Measurements from ENCODE around the gene OCEL1.

Gene OCEL1

DNA sequence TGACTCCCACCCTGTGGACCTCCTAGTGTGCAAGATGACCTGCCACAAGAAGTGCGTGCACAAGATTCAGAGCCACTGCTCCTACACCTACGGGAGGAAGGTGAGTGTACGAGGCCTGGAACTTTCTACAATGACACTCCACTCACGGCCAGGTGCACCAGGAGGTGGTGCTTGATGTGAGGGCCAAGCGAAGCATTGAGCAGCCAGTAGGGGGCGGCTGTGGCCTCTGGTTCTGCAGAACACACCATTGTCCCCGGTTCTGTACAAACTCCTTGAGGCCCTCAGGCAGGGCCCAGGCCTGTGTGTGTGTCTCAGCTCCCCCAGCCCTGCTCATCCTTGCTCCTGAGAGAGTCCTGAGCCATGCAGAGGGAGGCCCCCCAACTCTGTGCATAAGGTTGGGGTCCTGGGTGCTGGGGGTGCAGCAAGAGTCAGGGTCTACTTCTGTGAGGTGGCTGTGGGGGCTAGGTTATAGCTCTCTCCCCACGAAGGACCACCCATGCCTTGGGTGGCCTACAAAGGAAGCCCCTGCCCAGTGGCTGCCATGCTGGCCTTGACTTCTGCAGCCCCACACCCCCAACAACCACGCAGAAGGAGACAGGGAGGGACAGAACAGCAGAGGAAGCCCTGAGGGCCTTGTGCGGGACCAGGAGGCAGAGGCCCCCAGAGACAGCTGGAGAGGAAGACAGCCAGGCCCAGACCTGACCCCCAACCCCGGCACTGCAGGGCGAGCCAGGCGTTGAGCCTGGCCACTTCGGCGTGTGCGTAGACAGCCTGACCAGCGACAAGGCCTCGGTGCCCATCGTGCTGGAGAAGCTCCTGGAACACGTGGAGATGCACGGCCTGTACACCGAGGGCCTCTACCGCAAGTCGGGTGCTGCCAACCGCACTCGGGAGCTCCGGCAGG lies 20.5 kb upstream of the OCEL1 start:
- Histone ChIP-seq H3K27me3 (ENCODE audit: insufficient read depth, low read length) (no peaks in the 10 kb centered on the region), H3K23ac (ENCODE audit: low read length) (no peak overlapping the region), H3K9me3 (ENCODE audit: insufficient read depth, low read depth, low read length) (peaks cover 6% of the 10 kb centered on the region), H3K79me2 (ENCODE audit: control insufficient read depth, insufficient read depth, low read length, poor library complexity) (no peaks in the 10 kb centered on the region), H2AFZ (ENCODE audit: insufficient read depth, low read length, poor library complexity) (no peak overlapping the region), H2BK12ac (ENCODE audit: low read length) (no peak overlapping the region), H3K79me1 (ENCODE audit: low read length) (no peaks in the 10 kb centered on the region), H2BK120ac (ENCODE audit: insufficient read depth, low read length, poor library complexity) (no peak overlapping the region), H3K18ac (ENCODE audit: low read length) (no peak overlapping the region), H3K36me3 (ENCODE audit: control insufficient read depth in 1 of 2, insufficient read depth in 2 of 2, low read length in 2 of 2) (peaks cover 80% of the 10 kb centered on the region in 2 experiments), H2BK5ac (ENCODE audit: low read depth, low read length, poor library complexity) (no peak overlapping the region), H3K9ac (ENCODE audit: low read length) (no peak overlapping the region), H3K4ac (ENCODE audit: low read depth, low read length) (no peak overlapping the region), H4K12ac (ENCODE audit: low read depth, low read length) (peak overlapping the region; percentile 9), H4K91ac (ENCODE audit: low read depth, low read length) (no peak overlapping the region), H3K27ac (ENCODE audit: low read depth, low read length) (no peak overlapping the region), H3K4me1 (ENCODE audit: control insufficient read depth in 1 of 2, insufficient read depth in 2 of 2, low read length in 2 of 2) (no peaks in the 10 kb centered on the region), H3K14ac (ENCODE audit: low read length) (no peak overlapping the region), H3K4me3 (ENCODE audit: low read depth, low read length) (no peak overlapping the region), H4K8ac (ENCODE audit: low read depth, low read length) (no peak overlapping the region), H2AK5ac (ENCODE audit: low read length) (no peak overlapping the region), H3K4me2 (ENCODE audit: low read length) (no peak overlapping the region)
- WGBS (ENCODE audit: extremely low coverage, insufficient coverage, insufficient read length): no CpG with 5 or more reads among the region's 27 CpGs
- DNase-seq: peak; percentile 70 to 77

DNA sequence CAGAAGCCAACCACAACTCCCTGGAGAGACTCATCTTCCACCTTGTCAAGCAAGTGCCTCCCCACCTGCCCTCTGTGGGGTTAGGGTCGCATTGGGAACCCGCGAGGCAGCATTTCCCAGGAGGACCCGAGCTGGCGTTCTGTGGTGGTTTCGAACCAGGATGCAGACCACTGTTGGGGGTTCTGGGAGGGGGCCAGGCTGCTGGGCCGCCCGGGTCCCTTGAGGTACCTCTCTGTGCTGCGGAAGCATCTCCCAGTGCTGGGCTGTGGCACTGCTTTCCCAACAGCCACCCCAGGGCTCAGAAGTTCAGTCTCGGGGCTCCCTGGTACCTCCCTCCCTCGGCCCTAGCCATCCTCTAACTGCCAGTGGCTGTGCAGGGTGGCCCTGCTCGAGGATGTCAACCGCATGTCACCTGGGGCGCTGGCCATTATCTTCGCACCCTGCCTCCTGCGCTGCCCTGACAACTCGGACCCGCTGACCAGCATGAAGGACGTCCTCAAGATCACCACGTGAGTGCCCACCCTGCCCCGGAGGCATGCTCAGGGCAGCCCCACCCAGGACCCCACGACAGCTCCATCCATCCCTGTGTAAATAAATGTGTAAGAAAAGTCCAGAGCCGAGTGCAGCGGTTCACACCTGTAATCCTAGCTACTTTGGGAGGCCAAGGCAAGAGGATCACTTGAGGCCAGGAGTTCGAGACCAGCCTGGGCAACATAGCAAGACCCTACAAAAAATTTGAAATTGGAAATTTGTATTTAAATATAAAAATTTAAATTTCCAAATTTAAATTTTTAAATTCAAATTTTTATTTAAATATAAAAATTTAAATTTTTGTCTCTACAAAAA lies 19.1 kb upstream of the OCEL1 start:
- H3K23ac ChIP-seq (ENCODE audit: low read length): no peak overlapping the region
- no peak overlapping the region for H4K8ac ChIP-seq (ENCODE audit: low read depth, low read length)
- peaks cover 80% of the 10 kb centered on the region in 2 experiments for H3K36me3 ChIP-seq (ENCODE audit: control insufficient read depth in 1 of 2, insufficient read depth in 2 of 2, low read length in 2 of 2)
- no peaks in the 10 kb centered on the region for H3K27me3 ChIP-seq (ENCODE audit: insufficient read depth, low read length)
- no peak overlapping the region for H3K4me3 ChIP-seq (ENCODE audit: low read depth, low read length)
- H3K4me2 ChIP-seq (ENCODE audit: low read length): no peak overlapping the region
- no CpG with 5 or more reads among the region's 25 CpGs for WGBS (ENCODE audit: extremely low coverage, insufficient coverage, insufficient read length)
- H3K79me1 ChIP-seq (ENCODE audit: low read length): no peaks in the 10 kb centered on the region
- no peak overlapping the region for H2AK5ac ChIP-seq (ENCODE audit: low read length)
- H4K12ac ChIP-seq (ENCODE audit: low read depth, low read length): no peak overlapping the region
- no peak overlapping the region for H2BK5ac ChIP-seq (ENCODE audit: low read depth, low read length, poor library complexity)
- H2AFZ ChIP-seq (ENCODE audit: insufficient read depth, low read length, poor library complexity): no peak overlapping the region
- no peak overlapping the region for H2BK120ac ChIP-seq (ENCODE audit: insufficient read depth, low read length, poor library complexity)
- DNase-seq: no peak
- no peaks in the 10 kb centered on the region for H3K79me2 ChIP-seq (ENCODE audit: control insufficient read depth, insufficient read depth, low read length, poor library complexity)
- H3K14ac ChIP-seq (ENCODE audit: low read length): no peak overlapping the region
- H3K9me3 ChIP-seq (ENCODE audit: insufficient read depth, low read depth, low read length): peaks cover 3% of the 10 kb centered on the region
- H3K9ac ChIP-seq (ENCODE audit: low read length): no peak overlapping the region
- H3K27ac ChIP-seq (ENCODE audit: low read depth, low read length): no peak overlapping the region
- no peak overlapping the region for H4K91ac ChIP-seq (ENCODE audit: low read depth, low read length)
- H3K18ac ChIP-seq (ENCODE audit: low read length): no peak overlapping the region
- no peaks in the 10 kb centered on the region for H3K4me1 ChIP-seq (ENCODE audit: control insufficient read depth in 1 of 2, insufficient read depth in 2 of 2, low read length in 2 of 2)
- H2BK12ac ChIP-seq (ENCODE audit: low read length): no peak overlapping the region
- no peak overlapping the region for H3K4ac ChIP-seq (ENCODE audit: low read depth, low read length)

DNA sequence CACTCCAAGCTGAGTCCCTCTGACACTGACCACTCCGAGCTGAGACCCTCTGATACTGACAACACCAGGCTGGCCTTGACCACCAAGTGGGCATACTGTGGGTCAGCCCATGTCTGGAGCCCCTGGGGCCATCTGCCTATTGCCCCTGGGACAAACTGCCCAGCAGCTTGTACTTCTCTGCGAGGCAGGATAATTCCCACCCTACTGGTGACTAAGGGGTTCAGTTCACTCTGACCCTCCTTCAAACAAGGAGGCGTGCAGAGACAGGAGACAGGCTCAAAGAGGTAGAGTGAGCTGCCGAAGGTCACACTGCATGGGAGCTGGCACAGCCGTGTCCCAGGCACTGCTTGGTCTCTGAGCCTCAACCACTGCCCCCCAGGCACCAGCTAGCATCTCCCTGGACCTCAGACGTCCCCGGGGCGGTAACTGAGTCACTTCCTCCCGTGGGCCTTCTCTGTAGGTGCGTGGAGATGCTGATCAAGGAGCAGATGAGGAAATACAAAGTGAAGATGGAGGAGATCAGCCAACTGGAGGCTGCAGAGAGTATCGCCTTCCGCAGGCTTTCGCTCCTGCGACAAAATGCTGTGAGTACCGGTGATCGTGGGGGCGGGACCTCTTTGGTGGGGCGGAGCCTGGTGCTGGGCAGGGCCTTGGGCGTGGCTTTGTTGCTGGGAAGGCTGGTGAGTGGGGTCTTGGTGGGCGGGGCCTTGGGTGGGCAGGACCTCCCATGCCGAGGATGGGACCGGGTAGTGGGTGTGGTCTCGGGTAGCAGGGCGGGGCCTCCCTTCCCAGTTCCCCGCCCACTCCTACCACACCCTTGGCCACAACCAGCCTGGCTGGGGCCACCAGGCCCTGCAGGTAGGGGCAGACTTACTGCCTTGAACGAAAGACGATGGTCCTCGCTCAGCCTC lies 16.6 kb upstream of the OCEL1 start:
- Histone ChIP-seq H3K79me1 (ENCODE audit: low read length) (peaks cover under 1% of the 10 kb centered on the region), H3K4me3 (ENCODE audit: low read depth, low read length) (peak overlapping the region; percentile 20), H2BK5ac (ENCODE audit: low read depth, low read length, poor library complexity) (no peak overlapping the region), H3K23ac (ENCODE audit: low read length) (no peak overlapping the region), H3K4me2 (ENCODE audit: low read length) (no peak overlapping the region), H4K8ac (ENCODE audit: low read depth, low read length) (no peak overlapping the region), H4K91ac (ENCODE audit: low read depth, low read length) (no peak overlapping the region), H2BK12ac (ENCODE audit: low read length) (no peak overlapping the region), H3K36me3 (ENCODE audit: control insufficient read depth in 1 of 2, insufficient read depth in 2 of 2, low read length in 2 of 2) (peaks cover 74 to 76% of the 10 kb centered on the region in 2 experiments), H3K9me3 (ENCODE audit: insufficient read depth, low read depth, low read length) (peaks cover under 1% of the 10 kb centered on the region), H2BK120ac (ENCODE audit: insufficient read depth, low read length, poor library complexity) (no peak overlapping the region), H3K4ac (ENCODE audit: low read depth, low read length) (no peak overlapping the region), H3K79me2 (ENCODE audit: control insufficient read depth, insufficient read depth, low read length, poor library complexity) (no peaks in the 10 kb centered on the region), H3K4me1 (ENCODE audit: control insufficient read depth in 1 of 2, insufficient read depth in 2 of 2, low read length in 2 of 2) (peaks cover 1 to 2% of the 10 kb centered on the region in 2 experiments), H3K27ac (ENCODE audit: low read depth, low read length) (no peak overlapping the region), H3K9ac (ENCODE audit: low read length) (no peak overlapping the region), H3K27me3 (ENCODE audit: insufficient read depth, low read length) (no peaks in the 10 kb centered on the region), H3K14ac (ENCODE audit: low read length) (no peak overlapping the region), H2AFZ (ENCODE audit: insufficient read depth, low read length, poor library complexity) (no peak overlapping the region), H4K12ac (ENCODE audit: low read depth, low read length) (no peak overlapping the region), H2AK5ac (ENCODE audit: low read length) (no peak overlapping the region), H3K18ac (ENCODE audit: low read length) (no peak overlapping the region)
- DNase-seq: peak; percentile 48 to 54
- WGBS (ENCODE audit: extremely low coverage, insufficient coverage, insufficient read length): no CpG with 5 or more reads among the region's 28 CpGs

DNA sequence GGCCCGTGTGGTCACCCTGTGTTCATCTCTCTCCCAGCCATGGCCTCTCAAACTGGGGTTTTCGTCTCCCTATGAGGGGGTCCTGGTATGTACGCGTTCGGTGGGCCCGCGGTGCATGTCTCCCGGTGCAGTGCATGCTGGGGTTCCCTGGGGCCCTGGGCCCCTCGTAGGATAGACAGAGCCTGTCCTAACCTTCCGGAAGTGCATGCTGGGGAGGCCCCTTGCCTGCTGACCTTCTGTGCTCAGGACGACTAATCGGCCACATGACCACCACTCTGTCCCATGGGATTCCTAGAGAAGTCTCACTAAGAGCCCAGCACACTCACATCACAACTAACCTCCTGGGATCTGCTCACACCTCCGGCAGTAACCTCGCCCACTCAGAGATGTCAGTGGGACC lies 15.7 kb upstream of the OCEL1 start:
- Histone ChIP-seq H3K14ac (ENCODE audit: low read length) (no peak overlapping the region), H4K8ac (ENCODE audit: low read depth, low read length) (no peak overlapping the region), H4K12ac (ENCODE audit: low read depth, low read length) (no peak overlapping the region), H3K18ac (ENCODE audit: low read length) (no peak overlapping the region), H3K4me1 (ENCODE audit: control insufficient read depth in 1 of 2, insufficient read depth in 2 of 2, low read length in 2 of 2) (peaks cover 7% of the 10 kb centered on the region in 2 experiments), H3K36me3 (ENCODE audit: control insufficient read depth in 1 of 2, insufficient read depth in 2 of 2, low read length in 2 of 2) (peaks cover 70% of the 10 kb centered on the region in 2 experiments), H3K4me2 (ENCODE audit: low read length) (no peak overlapping the region), H4K91ac (ENCODE audit: low read depth, low read length) (no peak overlapping the region), H3K9me3 (ENCODE audit: insufficient read depth, low read depth, low read length) (peaks cover 3% of the 10 kb centered on the region), H2AK5ac (ENCODE audit: low read length) (no peak overlapping the region), H2AFZ (ENCODE audit: insufficient read depth, low read length, poor library complexity) (no peak overlapping the region), H3K4ac (ENCODE audit: low read depth, low read length) (no peak overlapping the region), H3K79me2 (ENCODE audit: control insufficient read depth, insufficient read depth, low read length, poor library complexity) (peaks cover 5% of the 10 kb centered on the region), H3K9ac (ENCODE audit: low read length) (no peak overlapping the region), H2BK12ac (ENCODE audit: low read length) (no peak overlapping the region), H2BK120ac (ENCODE audit: insufficient read depth, low read length, poor library complexity) (no peak overlapping the region), H3K27ac (ENCODE audit: low read depth, low read length) (no peak overlapping the region), H3K27me3 (ENCODE audit: insufficient read depth, low read length) (no peaks in the 10 kb centered on the region), H3K4me3 (ENCODE audit: low read depth, low read length) (no peak overlapping the region), H3K23ac (ENCODE audit: low read length) (no peak overlapping the region), H2BK5ac (ENCODE audit: low read depth, low read length, poor library complexity) (no peak overlapping the region), H3K79me1 (ENCODE audit: low read length) (peaks cover 8% of the 10 kb centered on the region)
- no peak for DNase-seq
- WGBS (ENCODE audit: extremely low coverage, insufficient coverage, insufficient read length): no CpG with 5 or more reads among the region's 14 CpGs
